ENCODE results near the gene CNR2.

The CNR2 gene

DNA sequence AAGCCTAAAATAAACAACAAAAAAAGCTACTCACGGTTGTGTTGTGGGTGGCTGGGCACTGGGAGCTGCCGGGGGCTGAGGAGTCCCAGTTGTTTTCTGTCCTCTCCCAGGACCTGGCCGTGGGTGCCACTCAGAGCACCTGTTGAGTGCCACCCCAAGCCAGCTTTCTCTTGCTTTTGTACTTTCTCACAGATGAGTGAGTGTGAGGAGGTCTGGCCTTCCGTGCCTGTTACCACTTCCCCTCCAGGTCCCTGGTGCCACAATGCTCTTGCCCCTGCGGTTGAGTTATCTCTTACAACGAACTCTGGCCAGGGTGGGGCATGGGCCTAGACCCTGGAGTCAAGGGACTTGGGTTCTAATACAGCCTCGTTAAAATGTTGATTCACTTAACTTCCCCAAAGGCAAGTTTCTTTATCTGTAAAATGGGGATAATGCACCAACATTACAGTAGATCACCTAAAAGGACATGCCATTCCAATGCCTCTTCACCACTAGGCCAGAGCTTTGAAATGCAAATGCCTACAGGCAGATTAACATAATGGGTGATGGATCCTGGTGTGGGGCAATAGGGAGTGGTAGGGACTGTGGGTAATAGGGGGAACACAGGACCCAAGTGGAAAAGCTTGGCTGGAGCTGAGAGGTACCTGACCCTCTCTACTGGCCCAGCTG is at the start of gene CNR2:
TSS of gene CNR2 (minus strand) at position 151 of the 669 bp plus-strand sequence. CDS start 37,745 bp downstream, outside the sequence.
- Histone ChIP-seq H3K27ac (ENCODE audit: low read length) (no peak within 1 kb of the TSS), H3K36me3 (ENCODE audit: insufficient read depth, low read length) (no peaks in the 10 kb centered on the region), H2AFZ (ENCODE audit: low read depth, low read length) (no peak within 1 kb of the TSS), H3K9ac (ENCODE audit: low read depth, low read length) (no peak within 1 kb of the TSS), H3K27me3 (ENCODE audit: insufficient read depth, low read length, poor library complexity) (no peaks in the 10 kb centered on the region), H3K4me2 (ENCODE audit: insufficient read depth, low read length) (no peak within 1 kb of the TSS), H3K79me2 (ENCODE audit: insufficient read depth, low read length) (no peaks in the 10 kb centered on the region), H4K20me1 (ENCODE audit: insufficient read depth, low read length) (no peaks in the 10 kb centered on the region), H3K9me3 (ENCODE audit: insufficient read depth, low read length, severe bottlenecking) (no peaks in the 10 kb centered on the region), H3K4me1 (ENCODE audit: insufficient read depth, low read length) (peaks cover 11% of the 10 kb centered on the region), H3K4me3 (ENCODE audit: low read depth in 1 of 2, low read length in 2 of 2) (no peak within 1 kb of the TSS)
- ATAC-seq (ENCODE audit: insufficient read depth, low read depth) (no peak), DNase-seq (peak; percentile 14)
- TF ChIP-seq CTCF (IDR thresholded peaks at IDR 0.05; ENCODE audit: borderline replicate concordance, extremely low read depth, low read length, poor library complexity, severe bottlenecking) (no peak), EZH2 (IDR thresholded peaks at IDR 0.05; ENCODE audit: borderline replicate concordance, low read depth, low read length, severe bottlenecking) (no peak)

DNA sequence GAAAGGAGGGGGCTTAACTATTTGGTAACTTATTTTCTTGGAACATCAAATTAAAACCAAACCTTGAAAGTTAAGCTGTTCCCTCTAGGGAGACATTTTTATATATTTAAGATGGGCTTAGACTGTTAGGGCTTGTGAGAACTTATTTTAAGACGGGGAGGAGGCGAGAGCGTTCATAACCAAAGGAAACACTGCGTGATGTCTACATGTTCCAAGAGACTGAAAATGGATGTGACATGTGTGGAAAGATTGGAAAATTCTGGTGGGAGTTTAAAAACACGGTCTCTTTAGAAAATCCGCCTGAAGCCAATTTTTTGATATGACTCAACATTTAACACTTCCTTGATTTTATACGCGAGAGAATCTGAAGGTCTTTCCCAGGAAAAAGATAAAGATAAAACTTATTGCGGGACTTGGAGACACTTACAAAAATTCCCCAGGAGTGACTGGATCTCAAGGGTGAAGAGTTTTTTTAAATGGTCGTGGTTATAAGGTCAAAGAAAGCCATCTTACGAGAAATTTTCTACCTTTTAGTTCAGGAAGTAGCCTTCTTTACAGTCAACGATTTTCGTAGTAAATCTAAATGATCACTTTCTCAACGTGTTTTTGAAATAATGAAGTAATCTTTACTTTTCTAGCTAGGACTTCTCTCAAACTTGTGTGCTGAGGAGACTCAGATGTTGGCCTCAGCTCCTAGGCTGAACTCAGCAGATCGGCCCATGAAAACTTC is 47.3 kb upstream of the CNR2 start:
- peak overlapping the region; percentile 78 to 97 for H3K4me3 ChIP-seq (ENCODE audit: low read depth in 1 of 2, low read length in 2 of 2)
- H3K4me1 ChIP-seq (ENCODE audit: insufficient read depth, low read length) = peaks cover 26% of the 10 kb centered on the region
- H2AFZ ChIP-seq (ENCODE audit: low read depth, low read length) = peak overlapping the region; percentile 56; the same call in 1 of the 2 replicates
- peak overlapping the region; percentile 99 for H3K27ac ChIP-seq (ENCODE audit: low read length)
- ATAC-seq (ENCODE audit: insufficient read depth, low read depth) (no peak), DNase-seq (no peak)
- TF ChIP-seq CTCF (IDR thresholded peaks at IDR 0.05; ENCODE audit: borderline replicate concordance, extremely low read depth, low read length, poor library complexity, severe bottlenecking) = no peak
- TF ChIP-seq EZH2 (IDR thresholded peaks at IDR 0.05; ENCODE audit: borderline replicate concordance, low read depth, low read length, severe bottlenecking) = no peak
- H3K79me2 ChIP-seq (ENCODE audit: insufficient read depth, low read length) = peaks cover 51% of the 10 kb centered on the region
- peaks cover 47% of the 10 kb centered on the region for H3K36me3 ChIP-seq (ENCODE audit: insufficient read depth, low read length)
- H3K9ac ChIP-seq (ENCODE audit: low read depth, low read length) = peak overlapping the region; percentile 99
- H3K9me3 ChIP-seq (ENCODE audit: insufficient read depth, low read length, severe bottlenecking) = no peaks in the 10 kb centered on the region
- H3K27me3 ChIP-seq (ENCODE audit: insufficient read depth, low read length, poor library complexity) = no peaks in the 10 kb centered on the region
- H4K20me1 ChIP-seq (ENCODE audit: insufficient read depth, low read length) = peaks cover 22% of the 10 kb centered on the region; the same call in 1 of the 2 replicates
- H3K4me2 ChIP-seq (ENCODE audit: insufficient read depth, low read length) = peak overlapping the region; percentile 81

DNA sequence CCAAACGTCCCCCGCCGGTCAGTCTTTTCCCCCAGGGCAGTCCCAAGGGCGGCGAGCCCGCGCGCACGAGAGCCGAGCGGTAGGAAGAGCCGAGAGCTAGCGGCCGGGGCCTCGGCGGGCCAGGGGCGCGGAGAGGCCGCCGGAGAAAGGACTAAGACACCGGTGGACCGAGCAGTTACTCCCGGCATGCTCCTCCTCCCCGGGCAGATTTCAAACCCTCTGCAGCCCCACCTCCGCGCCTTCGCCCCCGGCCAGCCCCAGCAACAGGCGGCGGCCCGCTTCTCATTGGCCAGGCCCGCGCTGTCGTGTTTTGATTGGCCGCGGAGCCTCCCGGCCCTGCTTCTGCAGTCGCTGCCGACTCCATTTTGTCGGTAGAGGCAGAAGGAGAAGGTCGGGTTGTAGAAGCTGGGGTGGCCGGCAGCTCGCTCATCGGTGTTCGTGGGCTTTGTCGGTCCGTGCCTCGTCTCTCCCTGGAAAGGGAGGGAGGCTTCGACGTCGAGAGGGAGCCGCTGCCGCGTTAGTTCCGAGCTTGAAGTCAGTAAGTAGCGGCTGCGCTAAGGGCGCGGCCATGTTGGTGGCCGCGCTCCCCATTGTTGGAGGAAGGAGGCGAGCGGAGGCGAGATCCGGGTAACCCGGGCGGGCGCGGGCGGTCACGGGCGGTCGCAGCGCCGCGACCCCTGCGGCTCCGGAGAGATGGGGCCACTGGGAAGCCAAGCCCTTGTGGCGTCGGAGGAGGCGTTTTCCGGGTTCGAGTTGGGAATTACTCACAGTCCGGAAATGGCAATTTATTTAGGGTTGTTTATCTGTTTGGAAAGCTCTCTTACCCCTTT is 46.5 kb upstream of the CNR2 start, which contains the start of gene PNRC2:
TSS of gene PNRC2 (plus strand) at position 368 of the 830 bp plus-strand sequence. CDS start 1,630 bp downstream, outside the sequence.
- ATAC-seq (ENCODE audit: insufficient read depth, low read depth) = peak; percentile 84
- H4K20me1 ChIP-seq (ENCODE audit: insufficient read depth, low read length) = peaks cover 16% of the 10 kb centered on the region; the same call in 1 of the 2 replicates
- H2AFZ ChIP-seq (ENCODE audit: low read depth, low read length) = peak within 1 kb of the TSS; percentile 96
- peak; percentile 97 for DNase-seq
- peaks cover 34% of the 10 kb centered on the region for H3K4me1 ChIP-seq (ENCODE audit: insufficient read depth, low read length)
- H3K4me2 ChIP-seq (ENCODE audit: insufficient read depth, low read length) = peak within 1 kb of the TSS; percentile 83
- peak within 1 kb of the TSS; percentile 99 for H3K9ac ChIP-seq (ENCODE audit: low read depth, low read length)
- H3K9me3 ChIP-seq (ENCODE audit: insufficient read depth, low read length, severe bottlenecking) = no peaks in the 10 kb centered on the region
- peak within 1 kb of the TSS; percentile 99 for H3K27ac ChIP-seq (ENCODE audit: low read length)
- H3K36me3 ChIP-seq (ENCODE audit: insufficient read depth, low read length) = peaks cover 39% of the 10 kb centered on the region
- no peaks in the 10 kb centered on the region for H3K27me3 ChIP-seq (ENCODE audit: insufficient read depth, low read length, poor library complexity)
- H3K4me3 ChIP-seq (ENCODE audit: low read depth in 1 of 2, low read length in 2 of 2) = peak within 1 kb of the TSS; percentile 78 to 97
- H3K79me2 ChIP-seq (ENCODE audit: insufficient read depth, low read length) = peaks cover 44% of the 10 kb centered on the region
- TF ChIP-seq CTCF (IDR thresholded peaks at IDR 0.05; ENCODE audit: borderline replicate concordance, extremely low read depth, low read length, poor library complexity, severe bottlenecking) (no peak), EZH2 (IDR thresholded peaks at IDR 0.05; ENCODE audit: borderline replicate concordance, low read depth, low read length, severe bottlenecking) (no peak)
